BLaER1 (cell line): Measurements from ENCODE around the gene CDC14A.

Experiments used
- H3K27ac ChIP-seq: shearing (Covaris generic); formaldehyde crosslinking; 2 replicates; pipeline ENCODE4 v1.8.1; 2022
- H3K27me3 ChIP-seq: shearing (Covaris generic); formaldehyde crosslinking; 2 replicates; pipeline ENCODE4 v1.8.1; 2022
- H3K36me3 ChIP-seq: shearing (Covaris generic); formaldehyde crosslinking; 2 replicates; pipeline ENCODE4 v1.8.1; 2022
- H3K4me1 ChIP-seq: shearing (Covaris generic); formaldehyde crosslinking; 2 replicates; pipeline ENCODE4 v1.8.1; 2022
- H3K4me2 ChIP-seq: shearing (Covaris generic); formaldehyde crosslinking; 2 replicates; pipeline ENCODE4 v1.8.1; 2022
- H3K4me3 ChIP-seq: shearing (Covaris generic); formaldehyde crosslinking; 2 replicates; pipeline ENCODE4 v1.8.1; 2022
- H3K9ac ChIP-seq: shearing (Covaris generic); formaldehyde crosslinking; 2 replicates; pipeline ENCODE4 v1.8.1; 2022
- H3K9me3 ChIP-seq: shearing (Covaris generic); formaldehyde crosslinking; 2 replicates; pipeline ENCODE4 v1.8.1; 2022
- H4K20me1 ChIP-seq: shearing (Covaris generic); formaldehyde crosslinking; 2 replicates; pipeline ENCODE4 v1.8.1; 2022
- Cebpa-rat ChIP-seq: shearing (Covaris generic); IDR thresholded peaks from 2 replicates; pipeline ENCODE4 v1.8.1; 2022

Gene CDC14A

GRCh38 chr1:100535264-100535663 is 183.0 kb downstream of the CDC14A start:
- Histone ChIP-seq H3K36me3 (no peaks in the 10 kb centered on the region), H3K4me2 (no peak overlapping the region), H3K27me3 (peaks cover 38% of the 10 kb centered on the region), H3K4me3 (no peak overlapping the region), H4K20me1 (no peaks in the 10 kb centered on the region), H3K9me3 (peaks cover 13% of the 10 kb centered on the region; the same call in 1 of the 2 replicates), H3K9ac (no peak overlapping the region), H3K4me1 (peaks cover 32% of the 10 kb centered on the region), H3K27ac (no peak overlapping the region)
- TF ChIP-seq Cebpa-rat = no peak

DNA sequence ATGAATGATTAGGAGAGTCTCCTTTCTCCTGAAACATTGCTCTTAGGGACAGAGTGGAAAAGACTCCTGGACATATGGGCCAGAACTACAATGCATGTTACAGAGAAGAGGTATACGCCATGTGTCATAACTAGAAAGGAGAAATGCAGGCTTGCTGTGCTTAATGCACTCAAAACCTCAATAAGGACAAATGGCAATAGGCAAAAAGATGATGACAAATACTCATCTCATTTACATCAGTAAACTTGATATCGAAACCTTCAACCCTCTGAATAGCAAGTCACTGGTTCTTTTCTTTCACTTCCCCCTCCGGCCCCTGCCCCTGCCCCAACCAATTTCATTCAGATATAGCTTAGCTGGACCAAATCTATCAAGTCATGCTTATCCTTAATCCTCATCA is 183.7 kb downstream of the CDC14A start:
- Histone ChIP-seq H3K4me2 (no peak overlapping the region), H3K9ac (no peak overlapping the region), H3K27ac (no peak overlapping the region), H4K20me1 (no peaks in the 10 kb centered on the region), H3K9me3 (peaks cover 13% of the 10 kb centered on the region; the same call in 1 of the 2 replicates), H3K4me3 (no peak overlapping the region), H3K4me1 (peaks cover 25% of the 10 kb centered on the region), H3K27me3 (peaks cover 46% of the 10 kb centered on the region), H3K36me3 (no peaks in the 10 kb centered on the region)
- no peak for TF ChIP-seq Cebpa-rat

DNA sequence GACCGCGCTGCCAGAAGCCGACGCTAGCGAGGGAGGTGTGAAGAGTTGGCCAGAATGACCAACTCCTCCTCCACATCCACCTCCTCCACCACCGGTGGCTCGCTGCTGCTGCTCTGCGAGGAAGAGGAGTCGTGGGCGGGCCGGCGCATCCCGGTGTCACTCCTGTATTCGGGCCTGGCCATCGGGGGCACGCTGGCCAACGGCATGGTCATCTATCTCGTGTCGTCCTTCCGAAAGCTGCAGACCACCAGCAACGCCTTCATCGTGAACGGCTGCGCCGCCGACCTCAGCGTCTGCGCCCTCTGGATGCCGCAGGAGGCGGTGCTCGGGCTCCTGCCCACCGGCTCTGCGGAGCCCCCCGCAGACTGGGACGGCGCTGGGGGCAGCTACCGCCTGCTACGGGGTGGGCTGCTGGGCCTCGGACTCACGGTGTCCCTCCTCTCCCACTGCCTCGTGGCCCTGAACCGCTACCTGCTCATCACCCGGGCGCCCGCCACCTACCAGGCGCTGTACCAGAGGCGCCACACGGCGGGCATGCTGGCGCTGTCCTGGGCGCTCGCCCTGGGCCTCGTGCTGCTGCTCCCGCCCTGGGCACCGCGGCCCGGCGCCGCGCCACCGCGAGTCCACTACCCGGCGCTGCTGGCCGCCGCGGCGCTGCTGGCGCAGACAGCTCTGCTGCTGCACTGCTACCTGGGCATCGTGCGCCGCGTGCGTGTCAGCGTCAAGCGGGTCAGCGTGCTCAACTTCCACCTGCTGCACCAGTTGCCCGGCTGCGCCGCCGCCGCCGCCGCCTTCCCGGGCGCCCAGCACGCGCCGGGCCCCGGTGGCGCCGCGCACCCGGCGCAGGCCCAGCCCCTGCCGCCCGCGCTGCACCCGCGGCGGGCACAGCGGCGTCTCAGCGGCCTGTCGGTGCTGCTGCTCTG is 186.9 kb downstream of the CDC14A start:
- H4K20me1 ChIP-seq = no peaks in the 10 kb centered on the region
- H3K27me3 ChIP-seq = peaks cover 48% of the 10 kb centered on the region
- H3K27ac ChIP-seq = no peak overlapping the region
- TF ChIP-seq Cebpa-rat = no peak
- H3K9me3 ChIP-seq = peaks cover 13% of the 10 kb centered on the region; the same call in 1 of the 2 replicates
- H3K9ac ChIP-seq = no peak overlapping the region
- no peaks in the 10 kb centered on the region for H3K36me3 ChIP-seq
- H3K4me1 ChIP-seq = no peaks in the 10 kb centered on the region
- peak overlapping the region; percentile 84 for H3K4me2 ChIP-seq
- peak overlapping the region; percentile 62 for H3K4me3 ChIP-seq

- H3K27me3 ChIP-seq = peaks cover 48% of the 10 kb centered on the region
- peaks cover 13% of the 10 kb centered on the region; the same call in 1 of the 2 replicates for H3K9me3 ChIP-seq
- peak overlapping the region; percentile 84 for H3K4me2 ChIP-seq
- H3K4me3 ChIP-seq = peak overlapping the region; percentile 62
- H4K20me1 ChIP-seq = no peaks in the 10 kb centered on the region
- no peaks in the 10 kb centered on the region for H3K36me3 ChIP-seq
- no peaks in the 10 kb centered on the region for H3K4me1 ChIP-seq
- no peak for TF ChIP-seq Cebpa-rat
- H3K9ac ChIP-seq = no peak overlapping the region
- H3K27ac ChIP-seq = no peak overlapping the region
Measured at GRCh38 chr1:100539836-100540536, 187.7 kb downstream of the CDC14A start.

DNA sequence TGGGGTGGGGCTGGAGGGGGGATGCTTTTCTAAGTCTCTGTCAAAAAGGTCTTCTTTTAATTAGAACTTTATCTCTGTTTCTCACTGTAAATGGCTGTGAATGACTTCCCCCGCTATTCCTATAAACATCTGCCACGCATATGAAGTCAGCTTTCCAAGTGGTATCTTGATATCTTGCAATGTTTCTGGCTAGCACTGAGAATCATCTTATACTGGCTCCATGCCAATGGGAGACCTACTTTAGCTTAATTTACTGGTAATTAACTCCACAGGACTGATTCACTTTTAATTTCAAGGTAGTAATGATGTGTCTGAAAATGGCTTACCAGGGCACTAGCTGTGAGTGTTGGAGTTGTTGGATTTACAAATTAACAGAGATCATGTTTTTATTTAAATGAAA is 190.0 kb downstream of the CDC14A start:
- TF ChIP-seq Cebpa-rat = no peak
- H3K9me3 ChIP-seq = peaks cover 13% of the 10 kb centered on the region; the same call in 1 of the 2 replicates
- no peak overlapping the region for H3K4me3 ChIP-seq
- peaks cover 40% of the 10 kb centered on the region for H3K27me3 ChIP-seq
- H3K9ac ChIP-seq = no peak overlapping the region
- no peak overlapping the region for H3K27ac ChIP-seq
- H3K36me3 ChIP-seq = no peaks in the 10 kb centered on the region
- no peaks in the 10 kb centered on the region for H3K4me1 ChIP-seq
- no peaks in the 10 kb centered on the region for H4K20me1 ChIP-seq
- no peak overlapping the region for H3K4me2 ChIP-seq

- Histone ChIP-seq H3K9me3 (peaks cover 13% of the 10 kb centered on the region; the same call in 1 of the 2 replicates), H3K4me3 (no peak overlapping the region), H3K27ac (no peak overlapping the region), H4K20me1 (no peaks in the 10 kb centered on the region), H3K36me3 (no peaks in the 10 kb centered on the region), H3K4me2 (no peak overlapping the region), H3K27me3 (peaks cover 26% of the 10 kb centered on the region), H3K9ac (no peak overlapping the region), H3K4me1 (no peaks in the 10 kb centered on the region)
- no peak for TF ChIP-seq Cebpa-rat
Measured at GRCh38 chr1:100543640-100544039, 191.3 kb downstream of the CDC14A start.

GRCh38 chr1:100544791-100545190 is 192.5 kb downstream of the CDC14A start:
- H3K4me2 ChIP-seq = no peak overlapping the region
- H3K27ac ChIP-seq = no peak overlapping the region
- H3K9ac ChIP-seq = no peak overlapping the region
- H3K4me3 ChIP-seq = no peak overlapping the region
- no peak for TF ChIP-seq Cebpa-rat
- H3K36me3 ChIP-seq = no peaks in the 10 kb centered on the region
- H3K4me1 ChIP-seq = no peaks in the 10 kb centered on the region
- peaks cover 15% of the 10 kb centered on the region for H3K27me3 ChIP-seq
- peaks cover 5% of the 10 kb centered on the region; the same call in 1 of the 2 replicates for H3K9me3 ChIP-seq
- no peaks in the 10 kb centered on the region for H4K20me1 ChIP-seq

DNA sequence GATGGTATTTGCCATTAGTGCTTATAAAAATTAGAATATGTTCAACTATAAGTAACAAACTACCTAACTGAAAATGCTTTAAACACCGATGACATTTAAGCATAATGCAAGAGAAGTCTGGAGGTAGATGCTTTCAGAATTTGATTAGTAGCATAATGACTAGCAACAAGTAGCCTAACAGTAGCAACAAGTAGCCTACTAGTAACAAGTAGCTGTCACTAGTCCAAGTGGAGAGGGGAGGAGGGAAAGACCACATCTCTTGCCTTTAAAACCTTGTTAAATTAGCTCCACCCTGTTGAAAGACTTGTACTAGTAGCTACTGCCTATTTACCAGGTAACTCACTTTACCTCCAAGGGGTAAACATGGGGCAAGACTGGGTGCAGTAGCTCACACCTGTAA is 193.5 kb downstream of the CDC14A start:
- Histone ChIP-seq H3K36me3 (no peaks in the 10 kb centered on the region), H3K4me3 (no peak overlapping the region), H4K20me1 (no peaks in the 10 kb centered on the region), H3K27ac (no peak overlapping the region), H3K9ac (no peak overlapping the region), H3K9me3 (no peaks in the 10 kb centered on the region), H3K27me3 (peaks cover 4% of the 10 kb centered on the region; the same call in 1 of the 2 replicates), H3K4me2 (no peak overlapping the region), H3K4me1 (no peaks in the 10 kb centered on the region)
- no peak for TF ChIP-seq Cebpa-rat

GRCh38 chr1:100552031-100552430 is 199.7 kb downstream of the CDC14A start:
- Histone ChIP-seq H3K9ac (no peak overlapping the region), H3K27me3 (no peaks in the 10 kb centered on the region), H4K20me1 (no peaks in the 10 kb centered on the region), H3K27ac (no peak overlapping the region), H3K36me3 (no peaks in the 10 kb centered on the region), H3K4me2 (no peak overlapping the region), H3K4me3 (no peak overlapping the region), H3K9me3 (peaks cover 23% of the 10 kb centered on the region), H3K4me1 (no peaks in the 10 kb centered on the region)
- TF ChIP-seq Cebpa-rat = no peak

DNA sequence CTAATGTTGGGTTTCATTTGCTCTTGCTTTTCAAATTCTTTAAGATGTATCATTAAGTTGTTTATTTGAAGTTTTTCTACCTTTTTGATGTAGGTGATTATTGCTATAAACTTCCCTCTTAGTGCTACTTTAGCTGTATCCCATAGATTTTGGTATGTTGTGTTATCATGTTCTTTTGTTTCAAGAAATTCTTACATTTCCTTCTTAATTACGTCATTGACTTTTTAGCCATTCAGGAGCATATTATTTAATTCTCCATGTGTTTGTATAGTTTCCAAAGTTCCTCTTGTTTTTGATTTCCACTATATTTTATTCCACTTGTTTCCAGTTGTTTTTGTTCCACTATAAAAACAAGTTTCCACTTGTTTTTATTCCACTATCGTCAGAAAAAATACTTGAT is 200.6 kb downstream of the CDC14A start:
- Histone ChIP-seq H4K20me1 (no peaks in the 10 kb centered on the region), H3K9ac (no peak overlapping the region), H3K27ac (no peak overlapping the region), H3K27me3 (no peaks in the 10 kb centered on the region), H3K36me3 (no peaks in the 10 kb centered on the region), H3K4me2 (no peak overlapping the region), H3K4me3 (no peak overlapping the region), H3K9me3 (peaks cover 28% of the 10 kb centered on the region), H3K4me1 (no peaks in the 10 kb centered on the region)
- no peak for TF ChIP-seq Cebpa-rat
